Measurements from ENCODE around the gene GRIK2.

DNA sequence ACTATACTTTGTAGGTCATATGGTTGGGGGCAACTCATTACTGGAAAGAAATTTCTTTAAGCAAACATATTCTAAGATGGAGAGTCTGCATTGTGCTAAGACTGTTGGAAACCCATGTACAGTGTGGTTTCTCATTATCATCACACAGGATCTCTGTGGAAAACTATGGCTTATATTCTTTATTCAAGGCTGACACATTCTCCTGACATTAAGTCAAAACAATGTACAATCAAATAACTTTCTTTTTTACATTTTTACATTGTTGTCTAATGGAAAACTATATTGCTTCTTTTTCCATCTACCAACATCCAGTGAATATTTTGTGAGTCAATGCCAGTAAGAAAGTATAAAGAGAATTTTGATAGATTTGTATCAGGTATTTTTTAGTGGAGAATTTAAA lies 417.6 kb downstream of the GRIK2 start:
- TF ChIP-seq EZH2 (IDR thresholded peaks at IDR 0.05; ENCODE audit: insufficient read depth, poor library complexity, severe bottlenecking) (no peak), EZH2phosphoT487 (IDR thresholded peaks at IDR 0.05; ENCODE audit: insufficient read depth, low read depth) (no peak)
